Hepatocyte (in vitro differentiated cells): ENCODE measurements around the gene IMMP1L.

ENCODE experiments used
- CTCF ChIP-seq: fragments of 200-600 bp; sonication (generic); IDR thresholded peaks from 2 replicates; pipeline ENCODE4 v1.5.1; 2016; ENCODE audit warnings: antibody characterized with exemption, mild to moderate bottlenecking; ENCODE audit not compliant: poor library complexity
- EZH2 ChIP-seq: fragments of 200-600 bp; sonication (generic); IDR thresholded peaks from 2 replicates; pipeline ENCODE4 v1.6.1; 2016; ENCODE audit warnings: antibody characterized with exemption, mild to moderate bottlenecking, borderline replicate concordance
- EZH2phosphoT487 ChIP-seq: fragments of 200-600 bp; sonication (generic); IDR thresholded peaks from one replicate; pipeline ENCODE4 v1.6.1; 2018; ENCODE audit warnings: antibody characterized with exemption, mild to moderate bottlenecking, low read depth, moderate library complexity; ENCODE audit not compliant: unreplicated experiment, severe bottlenecking

- TF ChIP-seq CTCF (no peak), EZH2 (no peak), EZH2phosphoT487 (no peak)
Observed at GRCh38 chr11:31558001-31558400, 48.6 kb upstream of the IMMP1L start.
